NCI-H526 treated with DMSO at 0.1 percent for 48 hours (cell line): ENCODE results near the gene C6orf62.
"Not testable (repeated sequence)": the region's sequence is repeated elsewhere in the genome, so short reads cannot be mapped to it uniquely, and the experiment has no call there.

Experiments
- DNase-seq: peaks from one replicate; lab custom pipeline; 2025; lab: John Stamatoyannopoulos, UW

The C6orf62 gene

GRCh38 chr6:24699521-24700359 is 19.2 kb downstream of the C6orf62 start:
- no peak for DNase-seq

DNA sequence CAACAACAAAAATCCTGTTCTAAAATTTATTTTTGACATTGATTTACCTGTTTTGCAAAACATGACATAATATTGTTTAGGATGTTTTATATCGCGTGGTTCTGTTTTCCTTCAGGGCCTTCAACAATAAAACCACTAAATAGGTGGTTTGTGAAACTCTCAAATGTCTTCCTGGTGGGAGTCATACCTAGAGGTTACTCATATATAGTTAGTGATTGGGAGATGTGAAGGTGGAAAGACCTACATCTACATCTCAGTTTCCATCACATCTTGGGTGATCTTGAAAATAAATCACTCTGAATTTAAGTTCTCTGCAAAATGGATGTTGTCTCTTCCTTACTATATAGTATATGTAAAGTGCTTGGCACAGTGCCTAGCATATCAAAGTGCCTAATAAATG is 22.9 kb downstream of the C6orf62 start:
- no peak for DNase-seq

DNA sequence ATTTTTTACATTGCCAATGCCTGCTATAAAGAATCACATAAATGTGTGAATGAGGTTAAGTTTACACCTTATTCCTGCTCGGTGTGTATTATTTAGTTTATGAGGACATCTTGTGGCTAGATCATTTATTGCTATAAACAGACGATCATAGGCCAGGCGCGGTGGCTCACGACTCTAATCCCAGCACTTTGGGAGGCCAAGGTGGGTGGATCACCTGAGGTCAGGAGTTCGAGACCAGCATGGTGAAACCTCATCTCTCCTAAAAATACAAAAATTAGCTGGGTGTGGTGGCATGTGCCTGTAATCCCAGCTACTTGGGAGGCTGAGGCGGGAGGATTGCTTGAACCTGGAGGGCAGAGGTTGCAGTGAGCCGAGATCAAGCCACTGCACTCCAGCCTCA is 23.3 kb downstream of the C6orf62 start:
- DNase-seq, result peak; percentile 30

GRCh38 chr6:24694198-24694597 is 24.8 kb downstream of the C6orf62 start:
- no peak for DNase-seq

DNA sequence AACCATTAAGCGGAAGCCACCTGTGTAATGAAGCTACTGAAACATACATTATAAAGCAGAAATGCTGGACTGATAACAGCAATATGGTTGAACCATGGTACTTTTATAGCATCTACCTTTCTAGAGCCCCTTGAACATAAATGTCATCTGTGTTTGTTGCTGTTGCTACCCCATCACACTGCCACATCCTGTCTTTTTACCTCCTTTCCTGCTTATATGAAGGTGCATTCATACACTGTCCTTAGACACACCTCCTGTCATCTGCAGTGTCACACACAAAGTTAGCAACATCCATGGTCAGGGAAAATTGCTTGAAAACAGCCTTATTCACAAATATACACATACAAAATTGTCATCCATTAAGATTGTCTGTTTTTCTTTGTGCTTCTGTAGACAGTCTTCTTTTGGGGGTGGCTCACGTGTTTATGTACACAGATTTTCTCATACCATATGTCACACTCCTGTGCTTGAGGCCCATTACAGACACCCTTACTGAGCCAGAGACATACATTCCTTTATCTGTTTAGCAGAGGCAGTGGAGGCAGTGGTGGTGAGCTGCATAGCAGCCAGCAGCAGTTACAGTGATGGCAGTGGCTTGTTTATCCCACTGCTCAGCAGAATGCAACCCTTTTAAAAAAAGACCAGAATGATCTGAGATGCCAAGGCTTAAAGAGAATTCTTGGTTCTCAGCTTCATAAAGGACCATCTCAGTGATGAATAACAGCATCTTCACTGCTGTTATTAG is 25.9 kb downstream of the C6orf62 start:
- DNase-seq, result no peak

- DNase-seq, result no peak
These were observed 26.5 kb downstream of the C6orf62 start for GRCh38 chr6:24692415-24692814.

- no peak for DNase-seq
These were observed 27.0 kb downstream of the C6orf62 start for GRCh38 chr6:24692003-24692402.

- DNase-seq, result no peak
These were observed 27.4 kb downstream of the C6orf62 start for GRCh38 chr6:24691550-24691949.

GRCh38 chr6:24690593-24690992 is 28.4 kb downstream of the C6orf62 start:
- no peak for DNase-seq

- no peak for DNase-seq
These were observed 29.0 kb downstream of the C6orf62 start for GRCh38 chr6:24689964-24690363.

DNA sequence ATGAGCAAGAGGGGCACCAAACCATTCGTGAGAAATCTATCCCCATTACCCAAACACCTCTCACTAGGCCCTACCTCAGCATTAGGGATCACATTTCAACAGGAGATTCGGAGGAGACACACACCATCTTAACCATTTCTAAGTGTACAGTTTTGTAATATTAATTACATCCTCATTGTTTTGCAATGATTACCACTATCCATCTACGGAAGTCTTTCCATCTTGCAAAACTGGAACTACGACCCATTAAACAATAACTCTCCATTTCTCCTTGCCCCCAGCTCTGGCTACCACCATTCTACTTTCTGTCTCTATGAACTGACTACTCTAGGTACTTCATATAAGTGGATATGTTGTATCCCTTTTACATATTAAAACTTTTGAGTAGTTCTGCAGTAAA is 32.0 kb downstream of the C6orf62 start:
- no peak for DNase-seq

GRCh38 chr6:24686408-24686807 is 32.5 kb downstream of the C6orf62 start:
- DNase-seq, result no peak

GRCh38 chr6:24683297-24684296 is 35.4 kb downstream of the C6orf62 start:
- DNase-seq, result no peak

DNA sequence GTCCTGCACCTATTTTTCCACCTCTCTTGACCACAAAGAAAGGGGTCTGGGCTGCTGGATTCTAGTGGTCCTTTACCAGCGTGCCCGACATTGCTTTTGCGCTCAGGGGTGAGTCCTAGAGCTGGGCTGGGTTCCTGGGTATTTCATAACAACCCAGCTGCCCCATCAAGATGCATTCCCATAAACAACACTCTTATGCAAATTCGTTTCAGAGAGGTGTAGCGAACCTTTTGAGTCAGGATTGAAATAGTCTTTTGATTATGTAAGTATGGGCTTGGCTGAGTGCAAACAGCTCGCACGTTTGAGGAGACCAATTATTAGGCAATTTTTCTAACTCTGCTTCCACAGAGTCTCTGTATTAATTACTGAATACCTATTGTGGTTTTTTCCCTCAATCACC is 38.4 kb downstream of the C6orf62 start:
- peak; percentile 28 for DNase-seq

DNA sequence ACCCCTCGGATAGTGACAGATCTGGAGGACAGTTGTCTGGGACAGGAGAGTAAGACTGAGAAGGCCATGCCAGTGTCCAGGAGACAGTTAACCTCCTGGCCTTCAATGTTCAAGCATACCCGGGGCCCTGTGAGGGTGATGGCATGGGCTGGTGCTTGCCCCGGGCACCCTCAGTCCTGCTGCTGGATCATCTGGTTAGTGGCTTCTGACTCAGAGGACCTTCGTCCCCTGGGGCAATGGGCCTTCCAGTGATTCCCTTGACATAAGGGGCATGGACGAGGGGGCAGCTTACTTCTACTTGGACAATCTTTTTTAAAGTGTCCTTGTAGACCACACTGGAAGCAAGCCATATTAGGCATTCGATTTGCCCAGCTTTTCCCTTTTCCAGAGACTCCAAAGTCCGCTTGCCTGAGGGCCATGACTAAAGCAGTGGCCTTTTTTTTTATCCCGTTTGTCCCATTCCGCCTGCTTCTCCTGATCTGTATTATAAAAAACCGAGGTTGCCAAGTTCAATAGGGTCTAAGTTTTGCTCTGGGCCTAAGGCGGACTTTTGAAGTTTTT is 40.1 kb downstream of the C6orf62 start:
- not testable (repeated sequence) for DNase-seq

DNA sequence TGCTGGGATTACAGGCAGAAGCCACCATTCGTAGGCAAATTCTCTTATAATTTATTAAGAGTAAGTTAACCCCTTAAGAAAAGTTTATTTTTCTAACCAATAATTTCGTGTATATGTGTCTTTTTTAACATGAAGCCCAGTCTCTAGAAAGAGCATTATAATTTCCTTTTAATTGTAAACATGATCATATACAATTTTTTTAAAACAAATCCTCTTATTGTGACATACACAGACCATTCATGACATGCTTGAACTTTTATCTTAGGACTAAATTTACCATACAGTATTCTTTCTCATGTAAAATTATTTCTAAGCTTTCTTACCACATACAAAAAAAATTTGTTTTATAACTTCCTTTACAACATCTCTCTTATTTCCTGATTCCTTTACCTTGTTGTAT is 45.3 kb downstream of the C6orf62 start:
- no peak for DNase-seq

DNA sequence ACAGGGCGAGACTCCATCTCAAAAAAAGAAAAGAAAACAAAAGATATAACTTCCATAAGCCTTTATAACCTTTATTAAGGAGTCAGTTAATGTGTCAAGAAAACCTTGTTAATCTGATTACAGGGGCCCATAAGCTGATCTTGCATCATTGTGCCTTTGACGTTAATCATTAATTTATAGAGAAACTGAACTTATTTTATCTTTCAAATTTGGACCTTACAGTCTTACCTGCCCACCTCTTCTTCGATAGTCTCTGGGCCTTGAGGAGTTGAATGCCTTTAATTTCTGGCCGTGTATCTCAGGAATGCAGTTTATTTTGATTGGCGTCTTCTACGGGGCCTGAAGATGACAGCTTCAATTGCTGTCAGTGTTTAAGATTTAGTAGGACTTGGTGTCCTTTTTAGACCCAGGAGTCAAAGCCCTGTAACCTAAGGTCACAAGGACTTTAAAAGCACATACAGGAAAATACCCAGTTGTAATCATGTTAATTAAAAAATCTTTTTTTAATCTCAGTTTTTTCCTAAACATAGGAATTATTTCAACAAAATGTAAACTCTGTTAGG is 46.3 kb downstream of the C6orf62 start:
- no peak for DNase-seq

GRCh38 chr6:24671077-24671476 is 47.9 kb downstream of the C6orf62 start:
- DNase-seq, result not testable (repeated sequence)

GRCh38 chr6:24670492-24670891 is 48.5 kb downstream of the C6orf62 start:
- not testable (repeated sequence) for DNase-seq

GRCh38 chr6:24668997-24669361 is 50.0 kb downstream of the C6orf62 start:
- DNase-seq, result no peak
